GM21786 (cell line): ENCODE measurements around the gene MRPL52.
A peak's percentile ranks its signal among the peaks of the same experiment; 100 is the strongest.
"Not testable (repeated sequence)": the region's sequence is repeated elsewhere in the genome, so short reads cannot be mapped to it uniquely, and the experiment has no call there.

Source experiments
- ATAC-seq: cut with Tn5 transposase; IDR thresholded peaks from one replicate; pipeline ENCODE4 v1.9.1; 2021; ENCODE audit not compliant: unreplicated experiment

MRPL52 gene

GRCh38 chr14:22852599-22852939, 22.9 kb downstream of the MRPL52 start:
- no peak for ATAC-seq

- peak; percentile 63 for ATAC-seq
These were observed 23.5 kb downstream of the MRPL52 start for GRCh38 chr14:22852940-22853767.

GRCh38 chr14:22854296-22854695, 24.6 kb downstream of the MRPL52 start:
- ATAC-seq: not testable (repeated sequence)

GRCh38 chr14:22854963-22855724, 25.5 kb downstream of the MRPL52 start:
- ATAC-seq: no peak

GRCh38 chr14:22856428-22856827, 26.7 kb downstream of the MRPL52 start:
- ATAC-seq: no peak

- ATAC-seq: not testable (repeated sequence)
These were observed 30.7 kb downstream of the MRPL52 start for GRCh38 chr14:22860377-22860776.

GRCh38 chr14:22861651-22862050, 32.0 kb downstream of the MRPL52 start:
- no peak for ATAC-seq

GRCh38 chr14:22864979-22865378, 35.3 kb downstream of the MRPL52 start:
- ATAC-seq: no peak

GRCh38 chr14:22865424-22866405, 36.0 kb downstream of the MRPL52 start:
- no peak for ATAC-seq

GRCh38 chr14:22866874-22867273, 37.2 kb downstream of the MRPL52 start:
- ATAC-seq: no peak

- peak; percentile 44 for ATAC-seq
These were observed 41.1 kb downstream of the MRPL52 start for GRCh38 chr14:22870811-22871223.

GRCh38 chr14:22871224-22872032, 41.7 kb downstream of the MRPL52 start, which contains the start of gene LRP10:
Gene LRP10 (plus strand): TSS chr14:22871740. CDS start chr14:22872304, 564 bp downstream.
- peak; percentile 74 for ATAC-seq

- ATAC-seq: peak; percentile 20
These were observed 42.5 kb downstream of the MRPL52 start for GRCh38 chr14:22872033-22872832.

GRCh38 chr14:22872833-22873520, 43.3 kb downstream of the MRPL52 start:
- no peak for ATAC-seq

- ATAC-seq: no peak
These were observed 45.5 kb downstream of the MRPL52 start for GRCh38 chr14:22875003-22875747.

- no peak for ATAC-seq
These were observed 46.1 kb downstream of the MRPL52 start for GRCh38 chr14:22875748-22876319.

- ATAC-seq: no peak
These were observed 47.4 kb downstream of the MRPL52 start for GRCh38 chr14:22877000-22877501.
